ENCODE results near the gene ENAH. TPM values are rescaled to one million over a fixed set of nuclear protein-coding genes. Genes with fewer than 3 reads are reported as not detected.

Gene ENAH
- total RNA-seq, 4 donors from 2014 or later: 8.6 to 42.5 (median 35.9) TPM

DNA sequence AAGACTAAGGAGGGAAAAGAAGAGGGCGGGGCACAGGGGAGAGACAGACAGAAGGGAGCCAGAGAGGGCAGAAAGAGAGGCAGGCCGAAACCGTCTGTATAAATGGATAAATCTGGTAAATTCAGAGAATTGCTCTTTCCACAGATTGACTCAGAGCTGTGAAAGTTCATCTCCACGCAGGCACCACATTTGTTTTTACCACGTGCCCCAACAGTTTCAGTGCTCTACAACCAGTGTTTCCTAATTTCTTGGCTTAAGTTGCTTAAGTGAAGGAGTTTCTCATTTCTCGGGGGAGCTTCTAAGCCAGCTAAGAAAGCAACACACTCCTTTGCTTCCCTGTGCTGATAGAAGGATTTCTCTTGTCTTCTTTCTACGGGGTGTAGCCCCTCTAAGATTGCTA lies 87.1 kb downstream of the ENAH start:
- no peaks in the 10 kb centered on the region for H3K27me3 ChIP-seq
- no peak overlapping the region for H3K27ac ChIP-seq
- peaks cover 0 to 3% (median 0%) of the 10 kb centered on the region in 3 donors for H3K36me3 ChIP-seq
- no peaks in the 10 kb centered on the region for H3K9me3 ChIP-seq
- WGBS, 2 donors: 73 to 81% methylated on average over 7 of the region's 7 CpGs
- H3K4me3 ChIP-seq: no peak overlapping the region
- no peak for DNase-seq
- H3K4me1 ChIP-seq: no peaks in the 10 kb centered on the region
- TF ChIP-seq POLR2A (IDR thresholded peaks at IDR 0.05): no peak
- intact Hi-C loops (cut with DNase I): no loop called here

DNA sequence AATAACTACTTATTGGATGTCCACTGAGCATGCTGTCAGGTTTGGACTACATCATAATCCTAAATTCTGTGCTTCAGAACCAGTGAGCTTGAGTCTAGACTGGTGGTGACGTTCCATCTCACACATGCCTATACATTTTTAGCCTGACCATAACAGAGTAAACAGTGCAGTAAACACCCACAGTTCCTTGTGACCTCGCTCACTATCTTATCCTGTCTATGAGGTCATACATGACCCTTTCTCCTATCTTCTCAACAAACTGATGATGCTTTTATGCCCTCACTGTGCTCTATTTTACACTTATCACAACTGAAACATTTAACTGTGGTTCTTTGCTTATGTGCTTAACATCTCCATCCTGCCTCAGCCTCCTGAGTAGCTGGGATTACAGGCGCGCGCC lies 91.2 kb downstream of the ENAH start:
- H3K9me3 ChIP-seq: no peaks in the 10 kb centered on the region
- DNase-seq: no peak
- no peak overlapping the region for H3K4me3 ChIP-seq
- H3K27me3 ChIP-seq: no peaks in the 10 kb centered on the region
- intact Hi-C loops (cut with DNase I): no loop called here
- WGBS, 2 donors: 90 to 93% methylated on average over 5 of the region's 5 CpGs
- no peaks in the 10 kb centered on the region for H3K4me1 ChIP-seq
- no peak overlapping the region for H3K27ac ChIP-seq
- peaks cover 0 to 3% (median 0%) of the 10 kb centered on the region in 3 donors for H3K36me3 ChIP-seq
- TF ChIP-seq, protein P1, sequence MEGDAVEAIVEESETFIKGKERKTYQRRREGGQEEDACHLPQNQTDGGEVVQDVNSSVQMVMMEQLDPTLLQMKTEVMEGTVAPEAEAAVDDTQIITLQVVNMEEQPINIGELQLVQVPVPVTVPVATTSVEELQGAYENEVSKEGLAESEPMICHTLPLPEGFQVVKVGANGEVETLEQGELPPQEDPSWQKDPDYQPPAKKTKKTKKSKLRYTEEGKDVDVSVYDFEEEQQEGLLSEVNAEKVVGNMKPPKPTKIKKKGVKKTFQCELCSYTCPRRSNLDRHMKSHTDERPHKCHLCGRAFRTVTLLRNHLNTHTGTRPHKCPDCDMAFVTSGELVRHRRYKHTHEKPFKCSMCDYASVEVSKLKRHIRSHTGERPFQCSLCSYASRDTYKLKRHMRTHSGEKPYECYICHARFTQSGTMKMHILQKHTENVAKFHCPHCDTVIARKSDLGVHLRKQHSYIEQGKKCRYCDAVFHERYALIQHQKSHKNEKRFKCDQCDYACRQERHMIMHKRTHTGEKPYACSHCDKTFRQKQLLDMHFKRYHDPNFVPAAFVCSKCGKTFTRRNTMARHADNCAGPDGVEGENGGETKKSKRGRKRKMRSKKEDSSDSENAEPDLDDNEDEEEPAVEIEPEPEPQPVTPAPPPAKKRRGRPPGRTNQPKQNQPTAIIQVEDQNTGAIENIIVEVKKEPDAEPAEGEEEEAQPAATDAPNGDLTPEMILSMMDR (IDR thresholded peaks at IDR 0.05): no peak

GRCh38 chr1:225559902-225560301 lies 93.0 kb downstream of the ENAH start:
- H3K27me3 ChIP-seq: no peaks in the 10 kb centered on the region
- WGBS, 2 donors: 100% methylated on average over 2 of the region's 3 CpGs
- intact Hi-C loops (cut with DNase I): no loop called here
- DNase-seq: no peak
- H3K27ac ChIP-seq: no peak overlapping the region
- TF ChIP-seq, protein P1 (IDR thresholded peaks at IDR 0.05): no peak
- TF ChIP-seq POLR2A (IDR thresholded peaks at IDR 0.05): no peak
- H3K36me3 ChIP-seq: peaks cover 0 to 4% (median 0%) of the 10 kb centered on the region in 3 donors
- H3K4me1 ChIP-seq: no peaks in the 10 kb centered on the region
- H3K4me3 ChIP-seq: no peak overlapping the region
- H3K9me3 ChIP-seq: no peaks in the 10 kb centered on the region

DNA sequence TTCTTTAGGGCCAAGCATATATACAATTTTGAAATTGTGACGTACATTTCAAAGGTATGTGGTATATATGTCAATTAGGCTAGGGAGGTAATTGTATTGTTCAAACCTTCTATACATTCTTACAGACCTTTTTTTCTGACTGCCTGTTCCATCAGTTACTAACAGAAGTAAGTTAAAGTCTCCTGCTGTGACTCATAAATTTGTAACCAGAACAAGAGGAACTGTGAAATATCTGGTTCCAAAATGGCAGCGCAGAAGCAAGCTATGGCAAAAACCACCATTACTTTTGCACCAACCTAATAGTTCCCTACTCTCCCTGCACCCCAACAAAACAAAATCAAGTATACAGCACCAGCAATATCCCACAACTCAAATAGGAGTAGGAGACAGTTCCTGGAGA lies 93.6 kb downstream of the ENAH start:
- H3K4me1 ChIP-seq: no peaks in the 10 kb centered on the region
- intact Hi-C loops (cut with DNase I): no loop called here
- DNase-seq: no peak
- no peaks in the 10 kb centered on the region for H3K9me3 ChIP-seq
- 92 to 94% methylated on average over 2 of the region's 2 CpGs for WGBS, 2 donors
- peaks cover 0 to 4% (median 0%) of the 10 kb centered on the region in 3 donors for H3K36me3 ChIP-seq
- no peak for TF ChIP-seq POLR2A (IDR thresholded peaks at IDR 0.05)
- TF ChIP-seq, protein P1 (IDR thresholded peaks at IDR 0.05): no peak
- H3K27ac ChIP-seq: no peak overlapping the region
- H3K4me3 ChIP-seq: no peak overlapping the region
- H3K27me3 ChIP-seq: no peaks in the 10 kb centered on the region

- no peak overlapping the region for H3K27ac ChIP-seq
- WGBS, 2 donors: 72 to 81% methylated on average over 1 of the region's 1 CpG
- H3K4me1 ChIP-seq: no peaks in the 10 kb centered on the region
- no peak for DNase-seq
- intact Hi-C loops (cut with DNase I): no loop called here
- no peaks in the 10 kb centered on the region for H3K9me3 ChIP-seq
- H3K36me3 ChIP-seq: peaks cover 0 to 4% (median 0%) of the 10 kb centered on the region in 3 donors
- H3K4me3 ChIP-seq: no peak overlapping the region
- H3K27me3 ChIP-seq: no peaks in the 10 kb centered on the region
- TF ChIP-seq, protein P1 (IDR thresholded peaks at IDR 0.05): no peak
- no peak for TF ChIP-seq POLR2A (IDR thresholded peaks at IDR 0.05)
Observed at GRCh38 chr1:225556694-225557093, 96.2 kb downstream of the ENAH start.

GRCh38 chr1:225555821-225556220 lies 97.1 kb downstream of the ENAH start:
- intact Hi-C loops (cut with DNase I): no loop called here
- no peak for DNase-seq
- Histone ChIP-seq H3K27me3 (no peaks in the 10 kb centered on the region), H3K27ac (no peak overlapping the region), H3K36me3 (peaks cover 0 to 4% (median 0%) of the 10 kb centered on the region in 3 donors), H3K4me1 (no peaks in the 10 kb centered on the region), H3K4me3 (no peak overlapping the region), H3K9me3 (no peaks in the 10 kb centered on the region)
- TF ChIP-seq, protein P1 (IDR thresholded peaks at IDR 0.05): no peak
- no peak for TF ChIP-seq POLR2A (IDR thresholded peaks at IDR 0.05)
- WGBS, 2 donors: 81 to 83% methylated on average over 4 of the region's 4 CpGs

Measured in esophagus squamous epithelium (tissue), 5 donors.